Vein endothelial cell (primary cell): ENCODE data around the gene FCAR. TPM values are rescaled to one million over a fixed set of nuclear protein-coding genes. Genes with fewer than 3 reads are reported as not detected.

ENCODE experiments used
- small RNA-seq: library from RNA; depleted of rRNA; stranded (forward); fragments of <200 nt; gene quantifications from one replicate; pipeline ENCODE3, GENCODE V24; 2012
- total RNA-seq: library from RNA; depleted of rRNA; stranded (reverse); fragments of >200 nt; gene quantifications from 2 replicates; pipeline ENCODE4 v1.2.3, GENCODE V29; 2012

Gene FCAR
- not detected in 2 replicates for total RNA-seq

DNA sequence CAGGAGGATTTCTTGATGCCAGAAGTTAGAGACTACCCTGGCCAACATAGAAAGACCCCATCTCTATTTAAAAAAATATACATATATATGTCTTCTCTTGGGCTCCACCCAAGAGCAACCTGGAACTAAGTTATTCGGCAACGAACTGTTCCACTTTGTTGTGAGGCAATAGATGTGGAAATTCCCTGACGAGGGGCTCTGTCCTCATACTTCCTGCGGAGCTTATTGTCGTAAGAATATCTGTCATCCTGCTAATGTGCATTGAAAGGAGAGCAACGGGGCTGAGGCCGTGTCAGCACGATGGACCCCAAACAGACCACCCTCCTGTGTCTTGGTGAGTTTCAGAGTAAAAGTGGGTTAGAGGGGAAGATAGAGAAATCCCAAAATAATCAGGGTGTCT is at the start of gene FCAR:
FCAR (plus strand) TSS at position 246 of the 400 bp plus-strand sequence; CDS start at position 301, 55 bp downstream.

GRCh38 chr19:54832496-54832895 is 41.5 kb upstream of the FCAR start, which contains the start of gene KIR2DS4:
Gene KIR2DS4, plus strand, starts transcription at chr19:54832676.

DNA sequence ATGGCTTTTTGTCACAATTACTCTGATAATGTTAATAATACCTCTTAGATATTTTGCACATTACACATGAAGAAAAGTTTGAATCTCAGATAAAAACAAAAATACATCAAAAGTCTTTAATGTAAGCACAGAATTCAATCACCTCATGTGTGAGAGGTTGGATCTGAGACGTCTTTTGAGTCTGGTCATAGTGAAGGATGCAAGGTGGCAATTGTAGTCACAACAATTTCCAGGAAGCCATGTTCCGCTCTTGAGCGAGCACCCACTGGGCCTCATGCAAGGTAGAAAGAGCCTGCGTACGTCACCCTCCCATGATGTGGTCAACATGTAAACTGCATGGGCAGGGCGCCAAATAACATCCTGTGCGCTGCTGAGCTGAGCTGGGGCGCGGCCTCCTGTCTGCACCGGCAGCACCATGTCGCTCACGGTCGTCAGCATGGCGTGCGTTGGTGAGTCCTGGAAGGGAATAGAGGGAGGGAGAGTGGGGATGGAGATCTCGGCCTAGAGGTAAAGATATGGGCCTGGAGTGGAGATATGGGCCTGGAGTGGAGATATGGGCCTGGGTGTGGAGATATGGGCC is 23.9 kb upstream of the FCAR start, which contains the start of gene KIR3DL2:
KIR3DL2 (plus strand) TSS at position 383 of the 580 bp plus-strand sequence; CDS start at position 416, 33 bp downstream.

GRCh38 chr19:54905803-54906511 is 31.9 kb downstream of the FCAR start, which contains the start of gene NCR1:
Gene NCR1, plus strand, starts transcription at chr19:54906148. Its CDS starts 40 bp downstream, at chr19:54906188.

Small RNAs within 50 kb of the gene (small RNA-seq; reads per million reads assigned to genes)
- 0.08 reads per million for gene RNU6-222P

Other genes with a start within 250 kb of the FCAR start
- not detected in 2 replicates for gene LILRB1, start 243.8 kb upstream of the FCAR start, total RNA-seq
- not detected in 2 replicates for gene LILRB4, start 211.2 kb upstream of the FCAR start, total RNA-seq
- gene KIR3DL3, start 149.8 kb upstream of the FCAR start, total RNA-seq, result not detected in 2 replicates
- gene KIR2DL3, start 135.7 kb upstream of the FCAR start, total RNA-seq, result not detected in 2 replicates
- gene KIR2DL1, start 104.4 kb upstream of the FCAR start, total RNA-seq, result not detected in 2 replicates
- gene KIR2DL4, start 70.6 kb upstream of the FCAR start, total RNA-seq, result not detected in 2 replicates
- gene KIR3DL1, start 57.8 kb upstream of the FCAR start, total RNA-seq, result not detected in 2 replicates
- gene KIR2DS4, start 41.6 kb upstream of the FCAR start, total RNA-seq, result not detected in 2 replicates
- gene KIR3DL2, start 23.8 kb upstream of the FCAR start, total RNA-seq, result not detected in 2 replicates
- gene NCR1, start 31.9 kb downstream of the FCAR start, total RNA-seq, result not detected in 2 replicates
- gene NLRP7, start 73.3 kb downstream of the FCAR start, total RNA-seq, result not detected in 2 replicates
- gene NLRP2, start 92.1 kb downstream of the FCAR start, total RNA-seq, result 0.76 and 1.6 TPM in 2 replicates
- not detected in 2 replicates for gene GP6, start 164.0 kb downstream of the FCAR start, total RNA-seq
- gene RDH13, start 188.9 kb downstream of the FCAR start, total RNA-seq, result 13.7 and 14.3 TPM in 2 replicates
- gene EPS8L1, start 201.6 kb downstream of the FCAR start, total RNA-seq, result 5.9 and 7.7 TPM in 2 replicates
- 64.1 and 89.2 TPM in 2 replicates for gene PPP1R12C, start 243.4 kb downstream of the FCAR start, total RNA-seq